HG02759 (cell line): ENCODE results near the gene FFAR3.
"Not testable (repeated sequence)": the region's sequence is repeated elsewhere in the genome, so short reads cannot be mapped to it uniquely, and the experiment has no call there.

Source experiments
- ATAC-seq: cut with Tn5 transposase; IDR thresholded peaks from one replicate; pipeline ENCODE4 v1.9.1; 2021; ENCODE audit warnings: mild to moderate bottlenecking, moderate library complexity; ENCODE audit not compliant: unreplicated experiment

Gene FFAR3

GRCh38 chr19:35373492-35373891 is 15.2 kb downstream of the FFAR3 start:
- no peak for ATAC-seq

- ATAC-seq, result not testable (repeated sequence)
Measured at GRCh38 chr19:35374031-35374430, 15.8 kb downstream of the FFAR3 start.

- ATAC-seq, result no peak
Measured at GRCh38 chr19:35375505-35376307, 17.4 kb downstream of the FFAR3 start.

- ATAC-seq, result no peak
Measured at GRCh38 chr19:35377656-35378055, 19.4 kb downstream of the FFAR3 start.

- ATAC-seq, result no peak
Measured at GRCh38 chr19:35378356-35378755, 20.1 kb downstream of the FFAR3 start.

GRCh38 chr19:35379545-35379944 is 21.3 kb downstream of the FFAR3 start:
- ATAC-seq, result not testable (repeated sequence)

GRCh38 chr19:35379992-35380391 is 21.7 kb downstream of the FFAR3 start:
- no peak for ATAC-seq

GRCh38 chr19:35380450-35381124 is 22.3 kb downstream of the FFAR3 start:
- no peak for ATAC-seq

- ATAC-seq, result no peak
Measured at GRCh38 chr19:35381318-35381717, 23.1 kb downstream of the FFAR3 start.

- no peak for ATAC-seq
Measured at GRCh38 chr19:35381926-35382325, 23.7 kb downstream of the FFAR3 start.

- ATAC-seq, result no peak
Measured at GRCh38 chr19:35383536-35383935, 25.3 kb downstream of the FFAR3 start.

GRCh38 chr19:35388277-35389054 is 30.2 kb downstream of the FFAR3 start:
- ATAC-seq, result no peak

GRCh38 chr19:35389192-35389861 is 31.1 kb downstream of the FFAR3 start:
- no peak for ATAC-seq

GRCh38 chr19:35392742-35393715 is 34.8 kb downstream of the FFAR3 start:
- no peak for ATAC-seq

- ATAC-seq, result no peak
Measured at GRCh38 chr19:35395382-35396199, 37.3 kb downstream of the FFAR3 start.

GRCh38 chr19:35396240-35396885 is 38.1 kb downstream of the FFAR3 start:
- no peak for ATAC-seq

GRCh38 chr19:35397064-35397463 is 38.8 kb downstream of the FFAR3 start:
- ATAC-seq, result no peak

- no peak for ATAC-seq
Measured at GRCh38 chr19:35398570-35398969, 40.3 kb downstream of the FFAR3 start.

GRCh38 chr19:35399231-35399630 is 41.0 kb downstream of the FFAR3 start:
- no peak for ATAC-seq
